GM19463 (cell line): Measurements from ENCODE around the gene POLR3A.

Experiments
- ATAC-seq: cut with Tn5 transposase; IDR thresholded peaks from one replicate; pipeline ENCODE4 v1.9.1; 2021; ENCODE audit warnings: mild to moderate bottlenecking, moderate library complexity; ENCODE audit not compliant: unreplicated experiment

POLR3A gene

GRCh38 chr10:77922055-77922454 lies 107.3 kb downstream of the POLR3A start:
- ATAC-seq = no peak

GRCh38 chr10:77921395-77921794 lies 107.9 kb downstream of the POLR3A start:
- ATAC-seq = no peak

GRCh38 chr10:77920495-77920894 lies 108.8 kb downstream of the POLR3A start:
- ATAC-seq = no peak

GRCh38 chr10:77919713-77920108 lies 109.6 kb downstream of the POLR3A start:
- no peak for ATAC-seq
